ENCODE measurements around the gene TMPRSS5. TPM values are rescaled to one million over a fixed set of nuclear protein-coding genes. Genes with fewer than 3 reads are reported as not detected.

TMPRSS5 gene
- total RNA-seq, 1 donor from 2014 or later = not detected

DNA sequence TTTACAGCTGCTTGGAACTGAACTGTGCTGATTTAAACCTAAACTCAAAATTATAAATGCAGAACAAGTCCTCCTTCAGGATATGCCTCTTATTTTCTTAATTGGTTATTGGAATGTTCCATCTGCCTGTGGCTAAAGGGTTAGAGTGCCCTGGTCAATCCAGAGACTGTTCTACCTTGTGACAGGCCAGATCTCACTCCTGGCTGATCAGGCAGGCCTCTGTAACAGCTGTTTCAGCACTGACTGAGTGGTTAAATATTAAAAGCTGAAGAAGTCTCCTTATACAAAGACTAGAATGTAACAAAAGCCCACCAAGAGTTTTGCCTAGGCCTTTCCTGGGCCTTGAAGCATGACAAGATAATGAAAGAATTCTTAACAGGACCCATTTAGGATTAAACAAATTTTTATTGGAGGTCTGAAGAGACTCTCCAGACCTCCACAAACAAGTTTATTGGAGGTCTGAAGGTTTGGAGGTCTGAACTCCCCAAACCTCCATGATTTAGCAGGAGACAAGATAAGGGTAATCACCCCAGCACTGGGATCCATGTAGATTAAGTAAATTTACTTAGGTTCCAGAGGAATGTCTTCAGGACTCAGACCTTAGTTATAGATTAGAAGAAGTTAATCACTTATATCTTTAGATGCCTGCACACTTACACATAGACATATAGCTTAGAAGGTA, 35.8 kb downstream of the TMPRSS5 start:
- DNase-seq (ENCODE audit: low read depth) = peak; percentile 61

DNA sequence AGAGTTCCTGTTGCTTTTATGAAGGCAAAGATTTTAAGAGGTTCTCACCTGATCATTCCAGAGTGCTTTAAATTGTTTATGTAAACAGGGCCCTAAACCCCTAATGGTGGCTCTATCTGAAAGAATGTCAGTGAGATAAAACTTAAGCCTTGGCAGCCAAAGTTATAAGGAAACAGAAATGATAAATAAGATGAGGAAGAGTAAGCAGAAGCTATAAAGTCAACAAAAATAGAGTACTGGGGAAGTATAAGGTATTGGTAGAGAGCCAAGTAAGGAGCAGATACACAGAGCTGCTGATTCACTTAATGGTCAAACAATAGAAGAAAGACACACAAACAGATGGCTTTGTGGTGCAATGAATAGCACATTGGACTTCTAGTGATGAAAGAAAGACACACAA, 37.9 kb downstream of the TMPRSS5 start:
- DNase-seq (ENCODE audit: low read depth) = peak; percentile 40

DNA sequence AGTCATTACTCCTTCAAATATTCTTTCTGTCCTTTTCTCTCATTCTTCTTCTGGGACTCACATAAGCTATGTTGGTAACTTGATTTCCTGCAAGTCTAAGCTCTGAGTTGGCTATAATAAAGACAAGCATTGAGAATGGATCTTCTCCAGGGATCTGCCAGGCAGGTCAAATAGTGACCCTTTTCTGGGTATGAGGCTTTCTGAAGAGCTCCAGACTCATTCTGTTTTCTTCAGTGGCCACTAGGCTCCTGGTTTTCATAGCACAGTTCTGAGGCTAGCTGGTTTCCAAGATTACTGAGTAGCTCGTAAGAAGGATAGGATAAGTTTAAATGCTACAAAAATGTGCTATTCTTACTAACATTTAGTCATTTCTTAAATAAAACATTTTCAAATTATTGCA, 38.3 kb downstream of the TMPRSS5 start:
- no peak for DNase-seq (ENCODE audit: low read depth)

DNA sequence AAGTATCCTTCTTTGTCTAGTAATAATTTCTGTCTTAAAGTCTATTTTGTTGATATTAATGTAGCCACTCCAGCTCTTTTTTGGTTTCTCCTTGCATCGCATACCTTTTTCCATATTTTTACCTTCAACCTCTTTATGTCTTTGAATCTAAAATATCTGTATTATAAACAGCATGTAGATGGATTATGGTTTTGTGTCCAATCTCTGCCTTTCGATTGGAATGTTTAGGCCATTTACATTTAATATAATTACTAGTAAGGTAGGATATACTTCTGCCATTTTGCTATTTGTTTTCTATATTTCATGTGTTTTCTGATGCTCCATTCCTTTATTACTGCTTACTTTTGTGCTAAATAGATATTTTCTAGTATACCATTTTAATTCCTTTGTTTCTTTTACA, 39.5 kb downstream of the TMPRSS5 start:
- no peak for DNase-seq (ENCODE audit: low read depth)

DNA sequence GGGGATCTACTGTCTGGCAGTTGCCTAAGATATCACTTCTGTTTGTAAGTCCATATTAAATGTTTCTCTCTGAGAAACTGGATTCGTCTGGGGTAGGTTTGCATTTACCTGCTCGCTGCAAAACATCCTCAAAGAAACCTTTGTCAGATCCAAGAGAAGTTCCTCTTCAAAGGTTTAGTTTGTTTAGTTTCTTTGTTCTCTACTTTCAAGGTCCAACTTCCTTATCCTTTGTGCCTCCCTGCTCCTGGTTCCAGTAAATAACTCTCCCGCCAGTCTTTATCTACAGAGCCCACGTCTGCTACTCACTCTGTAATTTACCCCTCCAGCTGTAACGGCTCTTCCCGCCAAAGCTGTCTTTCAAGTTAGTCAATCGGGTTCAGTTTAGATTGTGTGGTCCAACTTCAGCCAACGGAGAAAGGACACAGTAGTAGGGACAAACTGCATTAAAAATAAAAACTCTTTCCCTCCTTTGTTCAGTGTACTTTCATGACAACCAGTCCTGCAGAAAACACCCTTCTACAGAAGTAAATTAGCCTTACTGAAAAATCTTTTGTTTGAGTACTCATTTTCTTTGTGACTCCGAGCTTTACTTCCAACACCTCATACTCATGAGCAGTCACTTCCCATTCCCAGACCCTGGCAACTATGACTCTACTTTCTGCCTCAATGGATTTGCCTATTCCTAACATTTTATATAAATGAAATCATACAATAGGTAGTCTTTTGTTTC, 41.0 kb downstream of the TMPRSS5 start:
- DNase-seq (ENCODE audit: low read depth) = no peak

DNA sequence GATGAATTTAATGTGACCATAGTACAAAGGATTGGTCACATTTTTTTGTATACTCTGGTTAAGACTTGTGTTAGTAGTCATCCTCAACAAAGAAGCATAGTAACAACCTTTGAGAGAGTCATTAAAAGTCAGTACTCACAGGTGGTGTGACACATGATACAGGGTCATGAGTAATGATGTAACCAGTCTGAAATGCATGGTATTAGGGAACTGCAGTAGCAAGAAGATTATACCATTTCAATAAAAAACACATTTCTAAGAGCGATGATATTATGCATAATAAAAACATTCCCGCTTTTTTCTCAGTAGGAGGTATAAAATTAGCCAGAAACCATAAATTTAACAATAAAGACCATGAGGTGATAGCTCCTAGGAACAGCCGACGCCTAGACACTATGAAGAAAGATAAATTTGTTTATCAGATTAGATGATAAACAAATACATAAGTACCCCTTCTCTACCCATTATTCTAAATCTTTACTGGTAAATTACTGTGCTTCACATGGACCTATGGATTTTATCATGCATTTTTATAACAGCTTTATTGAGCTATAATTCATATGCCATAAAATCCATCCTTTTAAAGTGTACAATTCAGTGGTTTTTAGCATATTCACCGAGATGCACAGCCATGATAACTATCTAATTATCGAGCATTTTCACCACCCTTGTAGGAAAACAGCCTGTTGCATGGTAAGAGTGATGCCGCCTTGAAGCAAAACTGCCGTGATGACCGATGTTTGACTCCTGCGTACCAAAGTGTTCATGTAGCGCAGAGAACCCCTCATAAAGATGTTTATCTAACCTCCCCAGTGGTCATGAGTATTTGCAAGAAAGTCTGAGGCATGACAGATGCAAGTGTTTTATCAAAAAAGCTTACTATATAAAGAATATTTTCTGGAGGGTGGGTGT, 41.8 kb downstream of the TMPRSS5 start:
- DNase-seq (ENCODE audit: low read depth) = peak; percentile 93

DNA sequence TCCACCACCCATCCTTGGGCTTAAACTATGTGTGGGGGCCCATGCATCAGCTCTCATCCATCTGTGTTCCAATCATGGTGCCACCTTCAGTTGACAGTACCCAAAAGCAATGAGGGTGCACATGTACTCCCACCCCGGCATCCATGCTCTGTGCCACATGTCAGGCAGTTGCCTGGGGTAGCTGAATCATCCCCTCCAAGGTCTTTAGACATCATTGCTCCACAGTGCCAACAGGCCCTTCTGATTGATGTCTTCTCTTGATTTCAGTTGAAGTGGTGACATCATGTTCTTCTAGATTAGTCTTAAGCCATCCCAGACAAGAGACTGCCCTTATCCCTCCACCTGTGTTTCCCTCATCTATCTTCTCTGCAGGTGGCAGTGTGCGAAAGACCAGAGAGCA, 42.5 kb downstream of the TMPRSS5 start:
- DNase-seq (ENCODE audit: low read depth) = no peak

DNA sequence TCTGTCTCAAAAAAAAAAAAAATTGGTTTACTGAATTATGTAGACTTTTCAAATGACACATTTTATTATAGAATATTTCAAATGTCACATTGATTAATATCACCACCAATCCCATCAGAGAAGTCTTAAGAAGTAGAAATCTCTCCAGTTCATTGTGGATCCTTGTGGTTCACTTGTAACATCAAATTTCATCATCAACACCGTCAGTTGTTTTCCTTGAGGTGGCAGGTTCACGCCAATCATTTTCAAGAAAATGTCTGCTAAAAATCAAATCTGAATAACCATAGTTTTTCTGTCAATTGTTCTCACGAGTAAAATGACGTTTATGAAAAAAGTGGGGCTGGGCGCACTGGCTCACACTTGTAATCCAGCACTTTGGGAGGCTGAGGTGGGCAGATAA, 50.3 kb downstream of the TMPRSS5 start:
- no peak for DNase-seq (ENCODE audit: low read depth)

DNA sequence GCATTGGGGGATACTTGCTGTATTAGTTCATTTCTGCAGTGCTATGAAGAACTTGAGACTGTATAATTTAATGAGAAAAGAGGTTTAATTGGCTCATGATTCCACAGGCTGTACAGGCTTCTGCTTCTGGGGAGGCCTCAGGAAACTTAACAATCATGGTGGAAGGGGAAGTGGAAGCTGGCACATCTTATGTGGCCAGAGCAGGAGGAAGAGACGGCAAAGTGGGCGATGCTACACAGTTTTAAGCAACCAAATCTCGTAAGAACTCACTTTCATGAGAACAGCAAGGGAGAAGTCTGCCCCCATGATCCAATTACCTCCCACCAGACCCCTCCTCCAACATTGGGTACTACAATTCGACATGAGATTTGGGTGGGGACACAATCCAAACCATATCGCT, 55.1 kb downstream of the TMPRSS5 start:
- DNase-seq (ENCODE audit: low read depth) = no peak

DNA sequence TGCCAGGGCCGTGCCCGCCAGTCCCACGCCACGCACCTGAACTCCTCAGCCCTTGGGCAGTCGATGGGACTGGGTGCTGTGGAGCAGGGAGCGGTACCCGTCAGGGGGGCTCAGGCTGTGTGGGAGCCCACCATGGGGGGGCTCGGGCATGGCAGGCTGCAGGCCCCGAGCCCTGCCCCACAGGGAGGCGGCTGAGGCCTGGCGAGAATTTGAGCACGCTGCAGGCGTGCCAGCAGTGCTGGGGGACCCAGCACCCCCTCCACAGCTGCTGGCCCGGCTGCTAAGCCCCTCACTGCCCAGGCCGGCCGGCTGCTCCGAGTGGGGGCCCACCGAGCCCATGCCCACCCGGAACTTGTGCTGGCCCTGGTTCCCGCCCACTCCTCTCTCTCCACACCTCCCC, 56.8 kb downstream of the TMPRSS5 start:
- DNase-seq (ENCODE audit: low read depth) = no peak

DNA sequence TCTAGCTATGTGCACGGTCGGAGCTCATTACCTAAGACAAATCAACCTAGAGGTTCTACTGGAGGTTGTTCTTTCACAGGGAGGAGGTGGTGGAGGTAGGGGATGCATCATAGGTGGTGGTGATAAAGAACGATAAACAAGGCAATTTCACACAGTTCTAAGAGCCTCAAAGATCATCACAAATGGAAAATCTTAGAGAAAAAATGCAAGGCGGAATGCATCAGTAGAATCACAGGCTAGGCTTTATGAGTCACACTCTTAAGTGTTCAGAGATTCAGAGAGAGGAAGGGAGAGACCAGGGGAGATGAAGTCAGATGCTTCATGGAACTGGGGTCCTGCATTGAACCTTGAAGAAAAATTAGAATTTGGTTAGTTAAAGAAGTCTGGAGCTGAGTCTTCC, 58.3 kb downstream of the TMPRSS5 start:
- DNase-seq (ENCODE audit: low read depth) = no peak

DNA sequence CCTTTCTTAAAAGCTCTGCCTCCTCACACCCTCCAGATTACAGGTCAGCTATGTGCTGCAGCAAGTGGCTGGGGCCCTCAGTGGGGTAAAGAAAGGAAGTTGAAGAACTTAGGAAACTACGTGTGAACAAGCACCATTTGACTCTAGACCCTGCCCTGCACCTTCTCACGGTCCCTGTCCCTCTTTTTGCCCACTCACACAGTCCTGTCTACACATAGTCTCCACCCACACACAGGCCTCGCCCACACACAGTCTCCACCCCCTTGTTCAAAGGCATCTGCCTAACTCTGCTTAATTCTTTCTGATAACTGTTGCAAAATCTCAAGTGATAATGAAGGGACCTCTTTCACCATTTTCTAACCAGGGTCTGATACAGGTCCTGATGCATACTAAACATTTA, 59.0 kb downstream of the TMPRSS5 start:
- no peak for DNase-seq (ENCODE audit: low read depth)

DNA sequence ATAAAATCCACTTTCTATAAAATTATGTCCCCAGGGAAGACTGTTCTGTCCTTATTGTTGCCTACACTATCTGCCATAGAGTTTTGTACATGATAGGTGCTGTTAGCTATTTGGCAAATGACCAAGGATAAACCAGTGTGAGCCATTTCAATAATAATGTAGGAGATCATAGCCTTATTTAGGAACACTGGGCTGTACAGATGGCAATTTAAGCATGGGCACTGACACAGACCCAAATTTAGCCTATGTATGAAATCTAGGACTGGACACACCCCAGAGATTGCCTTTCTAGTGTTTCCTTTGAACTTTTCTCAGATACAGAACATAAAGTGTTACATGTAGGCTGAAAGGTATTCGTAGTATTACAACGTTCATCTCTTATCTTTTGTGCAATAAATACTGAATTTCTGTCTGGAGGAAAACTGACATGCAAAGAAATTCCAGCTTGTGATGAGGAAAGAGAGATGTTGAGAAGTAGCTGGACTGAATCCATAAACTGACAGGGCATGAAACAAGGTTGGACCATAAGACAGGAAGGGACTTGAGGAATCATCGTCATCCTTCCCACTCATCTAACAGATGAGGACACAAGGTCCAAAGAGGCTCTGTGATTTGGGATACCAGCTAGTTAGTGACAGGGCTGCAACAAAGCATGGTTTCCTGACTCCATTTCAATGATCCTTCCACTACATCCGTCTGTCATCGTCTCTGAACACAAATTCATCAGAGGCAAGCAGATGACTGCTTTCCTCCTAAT, 60.3 kb downstream of the TMPRSS5 start:
- no peak for DNase-seq (ENCODE audit: low read depth)

DNA sequence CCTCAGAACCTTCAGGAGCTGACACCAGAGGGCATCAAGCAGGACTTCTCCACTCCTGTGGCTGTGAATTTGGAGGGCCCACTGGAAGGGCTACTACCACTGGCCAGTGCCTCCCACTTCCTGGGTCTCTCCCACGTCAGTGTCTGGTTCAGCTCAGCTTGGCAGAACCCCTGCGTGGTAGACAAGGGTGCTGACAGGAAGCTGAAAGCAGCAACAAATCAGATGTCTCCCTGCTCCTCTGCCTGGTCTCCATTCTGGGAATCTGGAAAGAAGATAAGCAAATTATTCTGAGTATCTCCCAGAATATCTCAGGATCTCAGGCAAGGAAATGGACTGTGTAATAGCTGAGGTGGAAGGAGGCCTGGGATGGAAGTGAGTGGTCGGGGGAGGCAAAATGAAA, 61.5 kb downstream of the TMPRSS5 start:
- no peak for DNase-seq (ENCODE audit: low read depth)

DNA sequence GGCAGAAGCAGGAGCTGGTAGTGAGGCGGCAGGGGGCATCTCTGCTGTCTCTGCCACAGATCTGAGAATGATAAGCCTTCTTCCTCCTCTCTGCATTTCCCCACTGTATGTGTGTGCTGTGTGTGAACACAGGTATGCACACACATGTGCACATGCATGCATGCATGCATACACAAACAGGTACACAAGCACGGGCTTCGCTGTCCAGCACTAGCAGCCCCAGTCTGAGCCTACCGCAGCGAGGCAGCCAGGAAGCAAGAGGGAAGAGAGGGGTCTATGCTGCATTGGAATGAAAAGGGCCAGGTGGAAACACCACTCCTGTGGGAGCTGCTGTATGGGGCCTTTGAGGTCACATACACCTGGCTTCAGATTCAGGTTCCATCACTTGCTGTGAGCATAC, 62.4 kb downstream of the TMPRSS5 start:
- no peak for DNase-seq (ENCODE audit: low read depth)

DNA sequence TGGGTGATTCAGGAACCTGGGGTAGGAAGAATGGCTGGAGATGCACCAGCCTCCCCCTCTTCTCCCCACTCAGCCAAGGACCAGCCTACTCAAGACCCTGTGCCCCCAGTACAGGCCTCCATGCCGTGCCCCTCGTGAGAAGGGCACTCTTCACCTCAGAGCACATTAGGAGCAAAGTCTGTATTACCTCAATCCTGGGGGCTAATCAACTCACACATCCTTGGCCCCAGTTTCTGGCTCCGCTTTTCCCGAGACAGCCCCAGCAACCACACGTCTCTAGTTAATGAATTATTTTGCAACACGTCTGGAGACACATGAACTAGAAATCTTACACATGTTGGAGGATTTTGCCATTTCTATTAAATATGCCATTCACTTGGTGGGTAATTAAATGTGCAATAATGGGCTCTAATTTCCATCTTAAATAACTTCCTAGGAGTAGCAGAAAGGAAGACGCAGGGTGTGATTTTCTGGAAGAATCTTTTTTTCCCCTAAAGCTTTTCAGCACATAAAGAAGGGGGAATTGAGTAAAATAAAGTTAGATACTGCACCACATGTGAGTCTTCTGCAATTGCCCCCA, 63.0 kb downstream of the TMPRSS5 start:
- no peak for DNase-seq (ENCODE audit: low read depth)

DNA sequence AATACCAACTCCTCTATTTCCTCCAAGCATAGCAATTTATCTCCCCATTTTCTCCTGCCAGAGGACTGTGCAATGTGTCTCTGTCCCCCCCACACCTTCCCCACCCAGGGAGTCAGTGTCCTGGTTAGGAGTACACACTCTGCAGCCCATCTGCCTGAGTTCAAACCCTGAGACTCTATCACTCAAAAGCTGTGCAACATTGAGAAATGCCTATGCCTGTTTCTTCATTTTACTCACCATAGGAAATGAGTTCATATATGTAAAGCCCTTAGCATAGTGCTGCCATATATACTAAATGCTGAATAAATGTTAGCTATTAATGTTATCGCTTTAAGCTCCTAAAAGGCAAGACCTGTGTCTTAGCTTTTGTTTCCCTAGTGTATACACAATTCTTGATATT, 64.0 kb downstream of the TMPRSS5 start:
- DNase-seq (ENCODE audit: low read depth) = no peak

DNA sequence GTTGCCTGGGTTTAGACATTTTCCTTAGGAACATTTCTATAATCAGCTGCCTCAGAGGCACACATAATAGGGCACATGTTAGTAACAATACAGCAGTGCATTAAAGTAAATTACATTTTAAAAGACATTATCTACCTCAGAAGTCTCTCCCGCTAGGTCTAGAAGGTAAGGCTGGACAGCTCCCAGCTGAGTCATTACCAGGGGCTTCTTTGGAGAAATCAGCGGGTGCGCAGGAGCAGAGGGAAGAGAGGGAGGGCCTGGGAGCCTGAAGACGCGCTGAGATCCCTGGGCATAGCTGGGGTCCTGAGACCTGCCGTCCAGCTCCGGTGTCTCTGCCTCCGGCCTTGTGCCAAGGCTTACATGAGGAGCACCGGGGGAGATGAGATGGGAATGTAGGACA, 67.7 kb downstream of the TMPRSS5 start:
- DNase-seq (ENCODE audit: low read depth) = no peak

DNA sequence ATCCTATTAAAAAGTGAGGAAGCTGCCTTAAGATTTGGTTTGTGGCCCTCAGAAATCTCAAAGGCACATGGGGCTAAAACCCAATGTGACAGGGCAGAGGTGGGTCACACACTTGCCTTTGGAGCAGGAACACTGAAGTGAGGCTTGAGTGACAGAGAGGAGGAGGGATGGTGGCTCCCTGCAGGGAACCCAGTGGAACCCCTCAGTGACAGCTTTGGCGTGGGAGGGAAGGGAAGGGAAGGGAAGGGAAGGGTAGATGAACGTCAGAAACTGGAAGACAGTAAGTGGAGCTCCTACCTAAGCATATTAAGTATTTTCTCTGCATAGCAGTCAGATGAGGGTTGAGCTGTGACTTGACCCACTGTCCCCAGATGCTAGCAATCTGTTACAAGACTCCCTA, 68.5 kb downstream of the TMPRSS5 start:
- DNase-seq (ENCODE audit: low read depth) = no peak
